SK-N-MC (cell line): ENCODE results near the gene FBXL14.
"Not testable (repeated sequence)": the region's sequence is repeated elsewhere in the genome, so short reads cannot be mapped to it uniquely, and the experiment has no call there.

ENCODE experiments used
- DNase-seq: peaks from one replicate; pipeline ENCODE4 v3.0.0-alpha.2; 2011; ENCODE audit warnings: low read depth, low spot score
- H3K27ac ChIP-seq: fragments of 200-600 bp; sonication (generic); 2 replicates; pipeline ENCODE4 v1.5.1; 2016; ENCODE audit warnings: mixed run types
- H3K36me3 ChIP-seq: fragments of 200-600 bp; sonication (generic); 2 replicates; pipeline ENCODE4 v1.6.1; 2017; ENCODE audit warnings: antibody characterized with exemption, low read length, mixed read lengths; ENCODE audit not compliant: insufficient read depth
- H3K4me3 ChIP-seq: fragments of 200-600 bp; sonication (generic); 2 replicates; pipeline ENCODE4 v1.5.1; 2016
- H3K9ac ChIP-seq: fragments of 200-600 bp; sonication (generic); 2 replicates; pipeline ENCODE4 v1.8.0; 2017; ENCODE audit warnings: mixed run types, mixed read lengths; ENCODE audit not compliant: insufficient read length
- H3K9me3 ChIP-seq: fragments of 200-600 bp; sonication (generic); 2 replicates; pipeline ENCODE4 v1.6.1; 2017; ENCODE audit warnings: low read depth, mild to moderate bottlenecking, antibody characterized with exemption, low read length, moderate library complexity, mixed read lengths
- EZH2 ChIP-seq: fragments of 200-600 bp; sonication (generic); IDR thresholded peaks from one replicate; pipeline ENCODE4 v1.6.1; 2017; ENCODE audit warnings: antibody characterized with exemption
- FOXP2 ChIP-seq: optimal IDR thresholded peaks from 2 replicates; pipeline ENCODE3; 2011; ENCODE audit warnings: mild to moderate bottlenecking, moderate library complexity; ENCODE audit not compliant: insufficient read depth; ENCODE audit errors: extremely low read length, control extremely low read depth
- POLR2AphosphoS5 ChIP-seq: IDR thresholded peaks from 2 replicates; pipeline ENCODE4 v1.6.1; 2012; ENCODE audit warnings: mild to moderate bottlenecking, low read depth, low read length, borderline replicate concordance

The FBXL14 gene

GRCh38 chr12:1604464-1604863, 10.1 kb upstream of the FBXL14 start:
- Histone ChIP-seq H3K9me3 (no peaks in the 10 kb centered on the region), H3K9ac (no peak overlapping the region), H3K4me3 (no peak overlapping the region), H3K36me3 (no peaks in the 10 kb centered on the region), H3K27ac (no peak overlapping the region)
- no peak for DNase-seq
- TF ChIP-seq POLR2AphosphoS5 (no peak), FOXP2 (no peak), EZH2 (no peak)

GRCh38 chr12:1603269-1603993, 9.1 kb upstream of the FBXL14 start:
- no peak overlapping the region for H3K27ac ChIP-seq
- DNase-seq, result no peak
- H3K9me3 ChIP-seq, result no peaks in the 10 kb centered on the region

GRCh38 chr12:1602706-1603105, 8.3 kb upstream of the FBXL14 start:
- DNase-seq, H3K9ac ChIP-seq, H3K36me3 ChIP-seq, H3K4me3 ChIP-seq, H3K9me3 ChIP-seq, H3K27ac ChIP-seq: not testable (repeated sequence)

More at GRCh38 chr12:1603269-1603993, 9.1 kb upstream of the FBXL14 start:
- TF ChIP-seq POLR2AphosphoS5 (no peak), EZH2 (no peak), FOXP2 (no peak)
- Histone ChIP-seq H3K4me3 (no peak overlapping the region), H3K36me3 (no peaks in the 10 kb centered on the region), H3K9ac (no peak overlapping the region)

- H3K36me3 ChIP-seq, result no peaks in the 10 kb centered on the region
- no peaks in the 10 kb centered on the region for H3K9me3 ChIP-seq
- H3K9ac ChIP-seq, result no peak overlapping the region
- no peak overlapping the region for H3K27ac ChIP-seq
- H3K4me3 ChIP-seq, result no peak overlapping the region
- no peak for TF ChIP-seq FOXP2
- no peak for TF ChIP-seq EZH2
- TF ChIP-seq POLR2AphosphoS5, result no peak
- DNase-seq, result no peak
Observed at GRCh38 chr12:1598757-1599156, 4.4 kb upstream of the FBXL14 start.

GRCh38 chr12:1595690-1596347, 1.4 kb upstream of the FBXL14 start:
- Histone ChIP-seq H3K27ac (no peak overlapping the region), H3K4me3 (no peak overlapping the region), H3K36me3 (no peaks in the 10 kb centered on the region; the same call in 1 of the 2 replicates), H3K9me3 (no peaks in the 10 kb centered on the region), H3K9ac (no peak overlapping the region)
- no peak for TF ChIP-seq EZH2
- no peak for TF ChIP-seq POLR2AphosphoS5
- no peak for TF ChIP-seq FOXP2
- DNase-seq, result no peak

- no peak for DNase-seq
- TF ChIP-seq POLR2AphosphoS5, result no peak
- no peak for TF ChIP-seq FOXP2
- TF ChIP-seq EZH2, result no peak
- H3K9ac ChIP-seq, result peak overlapping the region; percentile 57
Observed at GRCh38 chr12:1595026-1595561, 713 bp upstream of the FBXL14 start.

GRCh38 chr12:1594006-1594260, 448 bp downstream of the FBXL14 start:
- TF ChIP-seq POLR2AphosphoS5 (no peak), FOXP2 (no peak), EZH2 (no peak)
- Histone ChIP-seq H3K36me3 (no peaks in the 10 kb centered on the region; the same call in 1 of the 2 replicates), H3K4me3 (peak overlapping the region; percentile 81), H3K27ac (no peak overlapping the region), H3K9me3 (no peaks in the 10 kb centered on the region), H3K9ac (no peak overlapping the region)
- no peak for DNase-seq

More at GRCh38 chr12:1595026-1595561, 713 bp upstream of the FBXL14 start:
- peak overlapping the region; percentile 80 for H3K4me3 ChIP-seq
- H3K36me3 ChIP-seq, result no peaks in the 10 kb centered on the region; the same call in 1 of the 2 replicates
- H3K9me3 ChIP-seq, result no peaks in the 10 kb centered on the region
- H3K27ac ChIP-seq, result no peak overlapping the region

GRCh38 chr12:1593174-1594005, 991 bp downstream of the FBXL14 start:
- no peaks in the 10 kb centered on the region for H3K9me3 ChIP-seq

More at GRCh38 chr12:1593174-1594005, 991 bp downstream of the FBXL14 start:
- no peak for TF ChIP-seq FOXP2
- no peak for TF ChIP-seq EZH2
- Histone ChIP-seq H3K9ac (no peak overlapping the region), H3K27ac (no peak overlapping the region), H3K4me3 (peak overlapping the region; percentile 81), H3K36me3 (no peaks in the 10 kb centered on the region; the same call in 1 of the 2 replicates)
- DNase-seq, result no peak
